ENCODE data around the gene IFITM5.
"Not testable (repeated sequence)": the region's sequence is repeated elsewhere in the genome, so short reads cannot be mapped to it uniquely, and the experiment has no call there.

GRCh38 chr11:286977-287820 lies 12.1 kb downstream of the IFITM5 start:
- not testable (repeated sequence) for TF ChIP-seq SIN3A (IDR thresholded peaks at IDR 0.05; ENCODE audit: borderline replicate concordance, insufficient read depth, low read depth, low read length)
- TF ChIP-seq, protein P1, sequence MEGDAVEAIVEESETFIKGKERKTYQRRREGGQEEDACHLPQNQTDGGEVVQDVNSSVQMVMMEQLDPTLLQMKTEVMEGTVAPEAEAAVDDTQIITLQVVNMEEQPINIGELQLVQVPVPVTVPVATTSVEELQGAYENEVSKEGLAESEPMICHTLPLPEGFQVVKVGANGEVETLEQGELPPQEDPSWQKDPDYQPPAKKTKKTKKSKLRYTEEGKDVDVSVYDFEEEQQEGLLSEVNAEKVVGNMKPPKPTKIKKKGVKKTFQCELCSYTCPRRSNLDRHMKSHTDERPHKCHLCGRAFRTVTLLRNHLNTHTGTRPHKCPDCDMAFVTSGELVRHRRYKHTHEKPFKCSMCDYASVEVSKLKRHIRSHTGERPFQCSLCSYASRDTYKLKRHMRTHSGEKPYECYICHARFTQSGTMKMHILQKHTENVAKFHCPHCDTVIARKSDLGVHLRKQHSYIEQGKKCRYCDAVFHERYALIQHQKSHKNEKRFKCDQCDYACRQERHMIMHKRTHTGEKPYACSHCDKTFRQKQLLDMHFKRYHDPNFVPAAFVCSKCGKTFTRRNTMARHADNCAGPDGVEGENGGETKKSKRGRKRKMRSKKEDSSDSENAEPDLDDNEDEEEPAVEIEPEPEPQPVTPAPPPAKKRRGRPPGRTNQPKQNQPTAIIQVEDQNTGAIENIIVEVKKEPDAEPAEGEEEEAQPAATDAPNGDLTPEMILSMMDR (IDR thresholded peaks at IDR 0.05) = not testable (repeated sequence)
